ENCODE results near the gene CCDC90B.

The CCDC90B gene

GRCh38 chr11:83241291-83241946, 44.7 kb downstream of the CCDC90B start:
- H3K4me1 Mint-ChIP-seq = peaks cover 1% of the 10 kb centered on the region
- no peaks in the 10 kb centered on the region for H3K9me3 Mint-ChIP-seq
- no peak overlapping the region for H3K27ac Mint-ChIP-seq
- H3K36me3 Mint-ChIP-seq = no peaks in the 10 kb centered on the region
- CTCF ChIA-PET = no interaction called here
- H3K27me3 Mint-ChIP-seq = no peaks in the 10 kb centered on the region
- no peak overlapping the region for H3K4me3 Mint-ChIP-seq
- peak; percentile 26 for DNase-seq

GRCh38 chr11:83238111-83238510, 48.1 kb downstream of the CCDC90B start:
- Mint-ChIP-seq H3K4me1 (no peaks in the 10 kb centered on the region), H3K9me3 (no peaks in the 10 kb centered on the region)
- CTCF ChIA-PET = no interaction called here

GRCh38 chr11:83235825-83236224, 50.3 kb downstream of the CCDC90B start:
- CTCF ChIA-PET = interaction anchor here (1.1 to 2.3 kb wide), 3 partner anchors 13 to 490 kb away, joined by 3 to 7 read pairs (median 4); no protein-coding TSS in a partner anchor
- H3K9me3 Mint-ChIP-seq = no peaks in the 10 kb centered on the region
- peaks cover 6% of the 10 kb centered on the region for H3K27me3 Mint-ChIP-seq
- no peaks in the 10 kb centered on the region for H3K4me1 Mint-ChIP-seq
- H3K27ac Mint-ChIP-seq = no peak overlapping the region
- DNase-seq = no peak
- no peaks in the 10 kb centered on the region for H3K36me3 Mint-ChIP-seq
- H3K4me3 Mint-ChIP-seq = no peak overlapping the region

More at GRCh38 chr11:83238111-83238510, 48.1 kb downstream of the CCDC90B start:
- no peaks in the 10 kb centered on the region for H3K36me3 Mint-ChIP-seq
- H3K27ac Mint-ChIP-seq = no peak overlapping the region
- H3K4me3 Mint-ChIP-seq = no peak overlapping the region
- DNase-seq = no peak
- peaks cover 5% of the 10 kb centered on the region for H3K27me3 Mint-ChIP-seq

GRCh38 chr11:83223457-83223856, 62.7 kb downstream of the CCDC90B start:
- Mint-ChIP-seq H3K27me3 (no peaks in the 10 kb centered on the region), H3K4me3 (no peak overlapping the region), H3K27ac (no peak overlapping the region), H3K9me3 (no peaks in the 10 kb centered on the region), H3K4me1 (no peaks in the 10 kb centered on the region), H3K36me3 (no peaks in the 10 kb centered on the region)
- CTCF ChIA-PET = no interaction called here
- no peak for DNase-seq

GRCh38 chr11:83222499-83222898, 63.7 kb downstream of the CCDC90B start:
- DNase-seq = no peak
- no peaks in the 10 kb centered on the region for H3K27me3 Mint-ChIP-seq
- H3K4me3 Mint-ChIP-seq = no peak overlapping the region
- no peaks in the 10 kb centered on the region for H3K9me3 Mint-ChIP-seq
- no peak overlapping the region for H3K27ac Mint-ChIP-seq
- no peaks in the 10 kb centered on the region for H3K4me1 Mint-ChIP-seq
- CTCF ChIA-PET = interaction anchor here (0.7 kb wide), 2 partner anchors 8 to 27 kb away, joined by 3 read pairs; no protein-coding TSS in a partner anchor
- no peaks in the 10 kb centered on the region for H3K36me3 Mint-ChIP-seq

GRCh38 chr11:83221694-83222093, 64.5 kb downstream of the CCDC90B start:
- CTCF ChIA-PET = interaction anchor here (0.7 kb wide), 1 partner anchor 28 kb away, joined by 3 read pairs; no protein-coding TSS in a partner anchor

GRCh38 chr11:83220260-83220659, 65.9 kb downstream of the CCDC90B start:
- no peaks in the 10 kb centered on the region for H3K4me1 Mint-ChIP-seq

More at GRCh38 chr11:83221694-83222093, 64.5 kb downstream of the CCDC90B start:
- Mint-ChIP-seq H3K9me3 (no peaks in the 10 kb centered on the region), H3K27me3 (no peaks in the 10 kb centered on the region), H3K4me3 (no peak overlapping the region), H3K4me1 (no peaks in the 10 kb centered on the region), H3K36me3 (no peaks in the 10 kb centered on the region), H3K27ac (no peak overlapping the region)
- DNase-seq = no peak

GRCh38 chr11:83219095-83219494, 67.1 kb downstream of the CCDC90B start:
- no peaks in the 10 kb centered on the region for H3K27me3 Mint-ChIP-seq
- no peaks in the 10 kb centered on the region for H3K9me3 Mint-ChIP-seq
- no peak for DNase-seq
- H3K4me3 Mint-ChIP-seq = no peak overlapping the region
- no peaks in the 10 kb centered on the region for H3K36me3 Mint-ChIP-seq
- no peak overlapping the region for H3K27ac Mint-ChIP-seq
- CTCF ChIA-PET = no interaction called here
- no peaks in the 10 kb centered on the region for H3K4me1 Mint-ChIP-seq

More at GRCh38 chr11:83220260-83220659, 65.9 kb downstream of the CCDC90B start:
- CTCF ChIA-PET = no interaction called here
- H3K4me3 Mint-ChIP-seq = no peak overlapping the region
- no peak overlapping the region for H3K27ac Mint-ChIP-seq
- DNase-seq = no peak
- no peaks in the 10 kb centered on the region for H3K36me3 Mint-ChIP-seq
- H3K9me3 Mint-ChIP-seq = no peaks in the 10 kb centered on the region
- no peaks in the 10 kb centered on the region for H3K27me3 Mint-ChIP-seq
